Effector memory CD4-positive, alpha-beta T cell (primary cell): ENCODE results near the gene KCTD15.

Experiments
- DNase-seq, 3 donors: peaks; one replicate each; pipeline ENCODE4 v3.0.0-alpha.2; 2020
- H3K27ac ChIP-seq: 2 replicates; pipeline ENCODE4 v1.7.0; 2013; ENCODE audit warnings: mild to moderate bottlenecking, low read length, moderate library complexity; ENCODE audit not compliant: insufficient read depth, poor library complexity, severe bottlenecking
- H3K27me3 ChIP-seq: replicated peaks from 2 replicates; pipeline ENCODE4 v1.7.0; 2013; ENCODE audit warnings: mild to moderate bottlenecking, low read length; ENCODE audit not compliant: insufficient read depth, control insufficient read depth, poor library complexity, severe bottlenecking
- H3K36me3 ChIP-seq: 2 replicates; pipeline ENCODE4 v1.7.0; 2013; ENCODE audit warnings: mild to moderate bottlenecking, low read length, moderate library complexity; ENCODE audit not compliant: control insufficient read depth, insufficient read depth
- H3K4me1 ChIP-seq: 2 replicates; pipeline ENCODE4 v1.7.0; 2013; ENCODE audit warnings: low read length, mild to moderate bottlenecking; ENCODE audit not compliant: control insufficient read depth, insufficient read depth, poor library complexity, severe bottlenecking
- H3K4me3 ChIP-seq: 2 replicates; pipeline ENCODE4 v1.7.0; 2013; ENCODE audit warnings: low read length, low read depth, mild to moderate bottlenecking; ENCODE audit not compliant: insufficient read depth, poor library complexity, severe bottlenecking
- H3K9me3 ChIP-seq: 2 replicates; pipeline ENCODE4 v1.7.0; 2013; ENCODE audit warnings: mild to moderate bottlenecking, low read length, moderate library complexity; ENCODE audit not compliant: control insufficient read depth

KCTD15 gene

GRCh38 chr19:33771384-33772101 is 25.1 kb upstream of the KCTD15 start:
- Histone ChIP-seq H3K27ac (no peak overlapping the region), H3K9me3 (no peaks in the 10 kb centered on the region), H3K4me3 (no peak overlapping the region), H3K27me3 (no peaks in the 10 kb centered on the region), H3K36me3 (no peaks in the 10 kb centered on the region), H3K4me1 (no peaks in the 10 kb centered on the region)
- peak; percentile 35 to 56 (median 45) for DNase-seq

- H3K4me1 ChIP-seq, result no peaks in the 10 kb centered on the region
- no peak for DNase-seq
- H3K4me3 ChIP-seq, result no peak overlapping the region
- H3K36me3 ChIP-seq, result no peaks in the 10 kb centered on the region
- no peaks in the 10 kb centered on the region for H3K27me3 ChIP-seq
- H3K9me3 ChIP-seq, result no peaks in the 10 kb centered on the region
- H3K27ac ChIP-seq, result no peak overlapping the region
These were observed 24.4 kb upstream of the KCTD15 start for GRCh38 chr19:33772102-33772857.

DNA sequence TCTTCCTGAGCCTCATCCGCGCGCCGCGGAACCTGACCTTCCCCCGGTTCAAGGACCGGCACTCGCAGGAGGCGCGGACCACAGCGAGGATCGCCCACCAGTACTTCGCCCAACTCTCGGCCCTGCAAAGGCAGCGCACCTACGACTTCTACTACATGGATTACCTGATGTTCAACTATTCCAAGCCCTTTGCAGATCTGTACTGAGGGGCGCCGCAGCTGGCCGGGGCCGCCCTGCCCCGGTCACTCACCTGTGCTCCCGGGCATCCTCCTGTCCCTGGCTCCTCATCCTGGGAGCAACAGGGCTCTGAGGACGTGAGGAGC is 23.9 kb upstream of the KCTD15 start:
- no peak overlapping the region for H3K27ac ChIP-seq
- DNase-seq, result no peak
- no peaks in the 10 kb centered on the region for H3K36me3 ChIP-seq
- no peaks in the 10 kb centered on the region for H3K27me3 ChIP-seq
- no peak overlapping the region for H3K4me3 ChIP-seq
- no peaks in the 10 kb centered on the region for H3K9me3 ChIP-seq
- H3K4me1 ChIP-seq, result no peaks in the 10 kb centered on the region

- Histone ChIP-seq H3K36me3 (no peaks in the 10 kb centered on the region), H3K27me3 (no peaks in the 10 kb centered on the region)
- DNase-seq, result no peak
These were observed 22.7 kb upstream of the KCTD15 start for GRCh38 chr19:33773704-33774624.

DNA sequence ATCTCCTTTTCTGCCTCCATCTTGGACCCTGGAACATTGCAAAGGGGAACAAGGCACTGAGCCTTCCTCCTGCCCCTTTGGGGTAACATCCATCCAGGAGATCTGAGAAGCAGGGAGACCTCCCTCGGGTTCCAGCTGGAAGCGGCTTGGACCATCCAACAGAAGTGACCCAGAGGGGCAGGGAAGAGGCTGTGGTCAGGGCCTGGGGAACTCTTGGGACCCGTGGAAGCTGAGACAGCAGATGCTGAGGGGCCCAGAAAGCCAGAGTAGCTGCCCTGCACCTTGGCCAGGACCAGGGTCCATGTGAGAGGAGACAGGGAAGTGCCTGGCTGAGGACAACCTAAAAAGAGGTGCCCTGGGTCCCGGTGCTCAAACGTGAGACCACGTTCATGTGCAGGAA is 21.9 kb upstream of the KCTD15 start:
- Histone ChIP-seq H3K4me1 (peaks cover 4% of the 10 kb centered on the region), H3K9me3 (no peaks in the 10 kb centered on the region), H3K27ac (no peak overlapping the region), H3K36me3 (no peaks in the 10 kb centered on the region), H3K4me3 (no peak overlapping the region), H3K27me3 (no peaks in the 10 kb centered on the region)
- DNase-seq, result no peak

More at GRCh38 chr19:33773704-33774624, 22.7 kb upstream of the KCTD15 start:
- Histone ChIP-seq H3K4me1 (peaks cover 4% of the 10 kb centered on the region), H3K27ac (no peak overlapping the region), H3K9me3 (no peaks in the 10 kb centered on the region), H3K4me3 (no peak overlapping the region)

GRCh38 chr19:33775731-33776487 is 20.8 kb upstream of the KCTD15 start:
- H3K4me3 ChIP-seq, result no peak overlapping the region
- H3K9me3 ChIP-seq, result no peaks in the 10 kb centered on the region
- H3K36me3 ChIP-seq, result no peaks in the 10 kb centered on the region
- no peaks in the 10 kb centered on the region for H3K27me3 ChIP-seq
- no peak overlapping the region for H3K27ac ChIP-seq
- H3K4me1 ChIP-seq, result peaks cover 4% of the 10 kb centered on the region
- no peak for DNase-seq

GRCh38 chr19:33777351-33777750 is 19.3 kb upstream of the KCTD15 start:
- H3K27me3 ChIP-seq, result no peaks in the 10 kb centered on the region

DNA sequence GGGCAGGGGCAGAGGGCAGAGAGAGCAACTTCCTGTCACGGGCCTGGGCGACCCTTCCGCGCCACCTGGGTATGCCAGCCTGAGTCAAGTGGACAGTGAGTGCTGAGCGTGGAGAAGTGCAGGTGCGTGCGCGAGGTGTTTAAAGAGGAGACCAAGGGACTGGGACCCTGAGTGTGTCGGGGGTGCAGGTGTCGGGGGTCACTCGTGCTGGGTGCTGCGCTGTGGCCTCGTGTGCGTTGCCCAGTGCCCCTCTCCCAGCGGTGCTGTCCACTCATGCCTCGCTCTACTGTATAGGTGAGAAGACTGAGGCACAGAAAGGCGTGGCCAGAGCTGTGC is 18.9 kb upstream of the KCTD15 start:
- no peak overlapping the region for H3K4me3 ChIP-seq
- peaks cover 4% of the 10 kb centered on the region for H3K4me1 ChIP-seq
- no peaks in the 10 kb centered on the region for H3K9me3 ChIP-seq
- no peaks in the 10 kb centered on the region for H3K27me3 ChIP-seq
- no peaks in the 10 kb centered on the region for H3K36me3 ChIP-seq
- no peak for DNase-seq
- H3K27ac ChIP-seq, result no peak overlapping the region

More at GRCh38 chr19:33777351-33777750, 19.3 kb upstream of the KCTD15 start:
- Histone ChIP-seq H3K27ac (no peak overlapping the region), H3K4me3 (no peak overlapping the region), H3K4me1 (peaks cover 4% of the 10 kb centered on the region), H3K9me3 (no peaks in the 10 kb centered on the region), H3K36me3 (no peaks in the 10 kb centered on the region)
- no peak for DNase-seq

- Histone ChIP-seq H3K4me1 (peaks cover 4% of the 10 kb centered on the region), H3K4me3 (no peak overlapping the region), H3K27ac (no peak overlapping the region), H3K36me3 (no peaks in the 10 kb centered on the region), H3K27me3 (no peaks in the 10 kb centered on the region), H3K9me3 (no peaks in the 10 kb centered on the region)
- peak; percentile 70 to 77 (median 71) for DNase-seq
These were observed 18.4 kb upstream of the KCTD15 start for GRCh38 chr19:33778089-33778791.
